Adrenal gland (tissue), 5 donors: ENCODE data around the gene STAMBPL1.

ENCODE experiments used
- CTCF ChIP-seq, 6 experiments: fragments of 450-650 bp in 4 of 6; fragments of 200-600 bp in 2 of 6; sonication (generic) in 1 of 6; IDR thresholded peaks; 1 replicate in 5 of 6; 2 replicates in 1 of 6; pipeline versions ENCODE4 v1.5.1 to v1.8.0; 2016 to 2021; ENCODE audit warnings: antibody characterized with exemption in 6 of 6, mild to moderate bottlenecking in 2 of 6, moderate library complexity in 1 of 6
- POLR2A ChIP-seq, 2 donors: fragments of 450-650 bp; IDR thresholded peaks; one replicate each; pipeline ENCODE4 v1.6.1; 2017; ENCODE audit warnings: antibody characterized with exemption in 2 of 2, mild to moderate bottlenecking in 2 of 2, moderate library complexity in 1 of 2
- donor health status: DM: no; HTN: no; CAD: no.

- TF ChIP-seq CTCF (IDR thresholded peaks at IDR 0.05) (no peak), POLR2A (IDR thresholded peaks at IDR 0.05) (no peak)
Observed at GRCh38 chr10:88866454-88866853, 13.6 kb upstream of the STAMBPL1 start.
